Liver (tissue), 9 donors: ENCODE measurements around the gene PLEKHG4. TPM values are rescaled to one million over a fixed set of nuclear protein-coding genes. Genes with fewer than 3 reads are reported as not detected.

Experiments
- DNase-seq: peaks from one replicate; pipeline ENCODE4 v3.0.0-alpha.2; 2017; ENCODE audit warnings: low spot score
- H3K27ac ChIP-seq, 2 donors: one replicate each; pipeline ENCODE4 v1.7.0; 2013; ENCODE audit warnings: inconsistent platforms in 2 of 2, low read length in 2 of 2, control low read depth in 1 of 2, low read depth in 1 of 2, mild to moderate bottlenecking in 1 of 2
- H3K27me3 ChIP-seq, 4 donors: one replicate each; pipeline versions ENCODE4 v1.6.1 to v1.7.0; 2013; ENCODE audit warnings: low read length in 3 of 4, inconsistent platforms in 1 of 4, mild to moderate bottlenecking in 1 of 4, moderate library complexity in 1 of 4; ENCODE audit not compliant: control insufficient read depth in 4 of 4, insufficient read depth in 4 of 4
- H3K36me3 ChIP-seq, 4 donors: one replicate each; pipeline versions ENCODE4 v1.6.1 to v1.7.0; 2013; ENCODE audit warnings: low read length in 3 of 4, mild to moderate bottlenecking in 3 of 4, low read depth in 1 of 4, moderate library complexity in 1 of 4; ENCODE audit not compliant: control insufficient read depth in 4 of 4, insufficient read depth in 3 of 4
- H3K4me1 ChIP-seq, 4 donors: one replicate each; pipeline versions ENCODE4 v1.6.1 to v1.7.0; 2013; ENCODE audit warnings: low read length in 3 of 4, mild to moderate bottlenecking in 3 of 4, moderate library complexity in 1 of 4; ENCODE audit not compliant: control insufficient read depth in 4 of 4, insufficient read depth in 4 of 4
- H3K4me3 ChIP-seq, 3 donors: one replicate each; pipeline versions ENCODE4 v1.6.1 to v1.7.0; 2013; ENCODE audit warnings: low read length in 3 of 3, control low read depth in 1 of 3, low read depth in 1 of 3, mild to moderate bottlenecking in 1 of 3
- H3K9ac ChIP-seq, 2 donors: one replicate each; pipeline ENCODE4 v1.7.0; 2013; ENCODE audit warnings: low read length in 2 of 2, mild to moderate bottlenecking in 2 of 2, moderate library complexity in 2 of 2, control low read depth in 1 of 2, low read depth in 1 of 2
- H3K9me3 ChIP-seq, 4 donors: one replicate each; pipeline versions ENCODE4 v1.6.1 to v1.7.0; 2013; ENCODE audit warnings: low read length in 3 of 4; ENCODE audit not compliant: control insufficient read depth in 4 of 4
- CTCF ChIP-seq: fragments of 150-350 bp; IDR thresholded peaks from 2 replicates; pipeline ENCODE4 v1.5.1; 2017; ENCODE audit warnings: improper control_type of control experiment, low read depth, low read length; ENCODE audit not compliant: missing input control
- EGR1 ChIP-seq, 2 donors: IDR thresholded peaks; 2 replicates each; pipeline ENCODE4 v1.6.1; 2016 to 2018; ENCODE audit warnings: antibody characterized with exemption in 2 of 2, low read depth in 2 of 2
- FOXA2 ChIP-seq: IDR thresholded peaks from 2 replicates; pipeline ENCODE4 v1.6.1; 2016; ENCODE audit warnings: antibody characterized with exemption
- GABPA ChIP-seq, 2 donors: IDR thresholded peaks in 1 of 2; conservative IDR thresholded peaks in 1 of 2; 2 replicates each; pipeline ENCODE4 v1.6.1; 2016; ENCODE audit warnings: antibody characterized with exemption in 2 of 2, mild to moderate bottlenecking in 1 of 2, moderate library complexity in 1 of 2
- HNF4A ChIP-seq, 2 donors: conservative IDR thresholded peaks; 2 replicates each; pipeline ENCODE4 v1.6.1; 2016; ENCODE audit warnings: antibody characterized with exemption in 2 of 2, mild to moderate bottlenecking in 2 of 2
- HNF4G ChIP-seq: IDR thresholded peaks from 2 replicates; pipeline ENCODE4 v1.6.1; 2016; ENCODE audit warnings: antibody characterized with exemption
- MAX ChIP-seq: IDR thresholded peaks from 2 replicates; pipeline ENCODE4 v1.6.1; 2016; ENCODE audit warnings: antibody characterized with exemption
- NR2F2 ChIP-seq: IDR thresholded peaks from 2 replicates; pipeline ENCODE4 v1.6.1; 2016; ENCODE audit warnings: antibody characterized with exemption
- RAD21 ChIP-seq, 2 donors: IDR thresholded peaks; 2 replicates each; pipeline ENCODE4 v1.6.1; 2016; ENCODE audit warnings: antibody characterized with exemption in 2 of 2, mild to moderate bottlenecking in 2 of 2
- RXRA ChIP-seq, 2 donors: IDR thresholded peaks; 2 replicates each; pipeline ENCODE4 v1.6.1; 2017 to 2018; ENCODE audit warnings: antibody characterized with exemption in 2 of 2, mild to moderate bottlenecking in 1 of 2
- SP1 ChIP-seq: IDR thresholded peaks from 2 replicates; pipeline ENCODE4 v1.6.1; 2018; ENCODE audit warnings: antibody characterized with exemption, mild to moderate bottlenecking
- YY1 ChIP-seq: IDR thresholded peaks from 2 replicates; pipeline ENCODE4 v1.6.1; 2016; ENCODE audit warnings: antibody characterized with exemption, mild to moderate bottlenecking
- WGBS: extraction: QIAGEN DNeasy Blood & Tissue Kit; methylation state at CpG from one replicate; pipeline ENCODE4 v1.1.7; 2013; 5-methylcytosine and 5-hydroxymethylcytosine counted together
- polyA plus RNA-seq, 2 donors: library from polyadenylated mRNA; stranded (reverse) in 1 of 2; unstranded in 1 of 2; fragments of 200-250 nt in 1 of 2; fragments of >200 nt in 1 of 2; fragmentation: Nextera tagmentation in 1 of 2; extraction: Ambion mirVana in 1 of 2; gene quantifications; one replicate each; pipeline versions ENCODE4 v1.2.1 to v1.2.3, GENCODE V29; 2013 to 2015
- total RNA-seq, 2 donors: library from RNA; depleted of rRNA; stranded (reverse); fragments of >200 nt; gene quantifications; one replicate each; pipeline ENCODE4 v1.2.3, GENCODE V29; 2014
- TF ChIP-seq, protein P1 (sequence below): IDR thresholded peaks from 2 replicates; pipeline ENCODE4 v1.6.1; 2016; ENCODE audit warnings: antibody characterized with exemption, mild to moderate bottlenecking
- donor health status: healthy.
- donor health status: healthy.
- donor health status: healthy.
- donor health status: healthy.
- donor health status: healthy.

PLEKHG4 gene
- total and polyA plus RNA-seq, 4 donors, result 0.21 to 2.6 (median 0.68) TPM

GRCh38 chr16:67326115-67326471 lies 46.8 kb downstream of the PLEKHG4 start:
- H3K9me3 ChIP-seq, result no peaks in the 10 kb centered on the region
- H3K9ac ChIP-seq, result no peak overlapping the region
- TF ChIP-seq GABPA (IDR thresholded peaks at IDR 0.05 in 1 of 2, conservative IDR thresholded peaks at IDR 0.05 in 1 of 2) (no peak), YY1 (no peak), HNF4A (conservative IDR thresholded peaks at IDR 0.05) (no peak), MAX (no peak), SP1 (no peak), RXRA (IDR thresholded peaks at IDR 0.05) (no peak), NR2F2 (no peak), EGR1 (IDR thresholded peaks at IDR 0.05; ENCODE audit: low read depth in 2 of 2) (no peak), FOXA2 (no peak), RAD21 (IDR thresholded peaks at IDR 0.05) (no peak)
- TF ChIP-seq, protein P1, sequence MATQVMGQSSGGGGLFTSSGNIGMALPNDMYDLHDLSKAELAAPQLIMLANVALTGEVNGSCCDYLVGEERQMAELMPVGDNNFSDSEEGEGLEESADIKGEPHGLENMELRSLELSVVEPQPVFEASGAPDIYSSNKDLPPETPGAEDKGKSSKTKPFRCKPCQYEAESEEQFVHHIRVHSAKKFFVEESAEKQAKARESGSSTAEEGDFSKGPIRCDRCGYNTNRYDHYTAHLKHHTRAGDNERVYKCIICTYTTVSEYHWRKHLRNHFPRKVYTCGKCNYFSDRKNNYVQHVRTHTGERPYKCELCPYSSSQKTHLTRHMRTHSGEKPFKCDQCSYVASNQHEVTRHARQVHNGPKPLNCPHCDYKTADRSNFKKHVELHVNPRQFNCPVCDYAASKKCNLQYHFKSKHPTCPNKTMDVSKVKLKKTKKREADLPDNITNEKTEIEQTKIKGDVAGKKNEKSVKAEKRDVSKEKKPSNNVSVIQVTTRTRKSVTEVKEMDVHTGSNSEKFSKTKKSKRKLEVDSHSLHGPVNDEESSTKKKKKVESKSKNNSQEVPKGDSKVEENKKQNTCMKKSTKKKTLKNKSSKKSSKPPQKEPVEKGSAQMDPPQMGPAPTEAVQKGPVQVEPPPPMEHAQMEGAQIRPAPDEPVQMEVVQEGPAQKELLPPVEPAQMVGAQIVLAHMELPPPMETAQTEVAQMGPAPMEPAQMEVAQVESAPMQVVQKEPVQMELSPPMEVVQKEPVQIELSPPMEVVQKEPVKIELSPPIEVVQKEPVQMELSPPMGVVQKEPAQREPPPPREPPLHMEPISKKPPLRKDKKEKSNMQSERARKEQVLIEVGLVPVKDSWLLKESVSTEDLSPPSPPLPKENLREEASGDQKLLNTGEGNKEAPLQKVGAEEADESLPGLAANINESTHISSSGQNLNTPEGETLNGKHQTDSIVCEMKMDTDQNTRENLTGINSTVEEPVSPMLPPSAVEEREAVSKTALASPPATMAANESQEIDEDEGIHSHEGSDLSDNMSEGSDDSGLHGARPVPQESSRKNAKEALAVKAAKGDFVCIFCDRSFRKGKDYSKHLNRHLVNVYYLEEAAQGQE, result no peak
- 36% methylated on average over 11 of the region's 11 CpGs for WGBS
- no peaks in the 10 kb centered on the region for H3K27me3 ChIP-seq
- peak overlapping the region in 2 of 3 donors; percentile 17 to 42 for H3K4me3 ChIP-seq
- no peaks in the 10 kb centered on the region for H3K36me3 ChIP-seq
- no peak for DNase-seq
- peaks cover 0 to 4% (median 3%) of the 10 kb centered on the region in 4 donors for H3K4me1 ChIP-seq
- H3K27ac ChIP-seq, result no peak overlapping the region

- H3K9ac ChIP-seq, result no peak within 1 kb of the TSS
- H3K27ac ChIP-seq, result no peak within 1 kb of the TSS
- no peaks in the 10 kb centered on the region for H3K9me3 ChIP-seq
- DNase-seq, result peak; percentile 72
- WGBS, result 9% methylated on average over 61 of the region's 61 CpGs
- no peaks in the 10 kb centered on the region for H3K36me3 ChIP-seq
- peaks cover 0 to 4% (median 3%) of the 10 kb centered on the region in 4 donors for H3K4me1 ChIP-seq
- H3K27me3 ChIP-seq, result no peaks in the 10 kb centered on the region
- H3K4me3 ChIP-seq, result peak within 1 kb of the TSS in 2 of 3 donors; percentile 17 to 42
- peak in 1 of 2 donors; percentile 30 for TF ChIP-seq RAD21 (IDR thresholded peaks at IDR 0.05)
- peak; percentile 17 for TF ChIP-seq CTCF
- TF ChIP-seq HNF4G, result no peak
- no peak for TF ChIP-seq FOXA2
- no peak for TF ChIP-seq EGR1 (IDR thresholded peaks at IDR 0.05; ENCODE audit: low read depth in 2 of 2)
- TF ChIP-seq GABPA (IDR thresholded peaks at IDR 0.05 in 1 of 2, conservative IDR thresholded peaks at IDR 0.05 in 1 of 2), result no peak
These were observed 47.4 kb downstream of the PLEKHG4 start, which contains the start of the genes KCTD19 and LRRC36 for GRCh38 chr16:67326472-67327309. Gene KCTD19 (minus strand): TSS chr16:67326741. CDS start chr16:67326707, 34 bp downstream. Gene LRRC36 (plus strand): TSS chr16:67326815. CDS start chr16:67326863, 48 bp downstream.
